ENCODE measurements around the gene IL6ST.
A peak's percentile ranks its signal among the peaks of the same experiment; 100 is the strongest.
"Not testable (repeated sequence)": the region's sequence is repeated elsewhere in the genome, so short reads cannot be mapped to it uniquely, and the experiment has no call there.

The IL6ST gene

GRCh38 chr5:55959208-55959607, 35.6 kb downstream of the IL6ST start:
- DNase-seq: no peak

GRCh38 chr5:55941154-55941553, 53.6 kb downstream of the IL6ST start:
- not testable (repeated sequence) for DNase-seq

GRCh38 chr5:55937598-55937997, 57.2 kb downstream of the IL6ST start:
- not testable (repeated sequence) for DNase-seq

GRCh38 chr5:55936100-55936693, 58.6 kb downstream of the IL6ST start:
- peak; percentile 82 for DNase-seq

DNA sequence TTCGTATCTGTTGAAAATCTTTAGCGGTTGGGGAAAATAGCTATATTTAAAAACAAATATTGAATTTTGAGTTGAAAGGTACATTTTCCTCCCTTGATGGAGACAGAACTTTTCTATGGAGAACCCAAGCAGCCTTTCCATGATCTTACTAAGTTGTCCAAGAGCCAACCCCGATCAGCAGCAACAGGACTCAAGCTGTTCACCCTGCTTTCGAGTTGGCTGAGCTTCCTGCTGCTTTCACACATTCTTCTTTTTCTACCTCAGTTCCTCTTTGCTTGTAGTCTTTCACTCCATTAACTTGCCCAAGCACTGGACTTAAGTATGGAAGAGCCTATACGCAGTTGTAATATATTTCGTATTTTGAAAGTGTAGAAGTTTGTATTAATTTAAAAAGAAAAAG, 59.4 kb downstream of the IL6ST start:
- DNase-seq: no peak

DNA sequence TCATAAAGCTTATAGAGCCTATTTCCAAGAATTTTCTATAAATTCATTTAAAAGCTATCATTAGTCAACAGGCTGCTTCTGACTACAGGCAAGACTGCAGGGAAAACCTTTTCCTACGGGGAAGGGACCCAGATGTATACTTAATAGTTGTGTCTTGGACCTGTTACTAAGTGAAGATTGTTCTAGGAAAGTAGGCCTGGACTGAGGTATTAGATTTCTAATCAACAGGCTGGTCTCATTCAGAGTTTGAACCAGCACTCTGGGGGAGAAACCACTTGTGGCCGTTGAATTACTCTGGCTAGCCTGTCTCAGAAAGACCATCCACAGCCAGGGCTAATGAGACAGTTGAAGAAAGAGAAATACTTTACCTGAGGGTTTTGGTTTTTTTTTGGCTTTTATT, 60.0 kb downstream of the IL6ST start:
- no peak for DNase-seq

- DNase-seq: no peak
These were observed 60.6 kb downstream of the IL6ST start for GRCh38 chr5:55934115-55934613.

DNA sequence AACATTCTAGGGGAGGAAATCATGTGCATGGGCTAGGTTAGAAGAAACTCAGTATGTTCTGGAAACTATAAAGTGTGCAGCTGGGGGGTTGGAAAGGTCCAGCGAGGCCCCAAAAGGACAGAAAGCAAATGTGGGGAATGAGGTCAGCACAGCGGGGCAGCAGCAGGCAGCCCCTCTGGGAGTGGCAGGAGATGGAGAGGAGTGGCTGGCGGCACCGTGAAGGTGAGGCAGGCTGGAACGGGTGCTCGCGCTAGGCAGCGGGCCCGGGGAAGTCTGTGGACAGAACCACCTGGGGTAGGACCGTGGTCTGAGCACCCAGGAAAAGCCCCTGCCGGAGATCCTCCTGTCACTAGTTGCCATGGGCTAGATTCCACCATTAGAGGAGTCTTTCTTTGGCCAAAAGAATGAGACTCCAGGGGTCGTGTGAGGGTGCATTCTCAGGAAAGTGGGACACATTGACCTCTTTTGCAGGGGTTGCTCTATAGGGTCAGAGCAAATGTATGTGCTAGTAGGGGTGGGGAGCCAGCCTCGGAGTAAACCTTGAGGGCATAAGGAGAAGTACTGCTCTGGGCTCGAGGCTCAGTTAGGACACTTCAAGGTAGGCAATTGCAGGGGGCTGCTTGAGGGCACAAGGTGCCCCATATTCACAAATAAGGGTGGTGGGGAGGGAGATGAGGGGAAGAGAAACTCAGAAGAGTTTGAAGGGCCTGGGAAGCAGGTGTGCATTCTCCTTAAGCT, 61.2 kb downstream of the IL6ST start:
- no peak for DNase-seq

- no peak for DNase-seq
These were observed 62.1 kb downstream of the IL6ST start for GRCh38 chr5:55932700-55933099.

- DNase-seq: no peak
These were observed 65.6 kb downstream of the IL6ST start for GRCh38 chr5:55929020-55929799.

DNA sequence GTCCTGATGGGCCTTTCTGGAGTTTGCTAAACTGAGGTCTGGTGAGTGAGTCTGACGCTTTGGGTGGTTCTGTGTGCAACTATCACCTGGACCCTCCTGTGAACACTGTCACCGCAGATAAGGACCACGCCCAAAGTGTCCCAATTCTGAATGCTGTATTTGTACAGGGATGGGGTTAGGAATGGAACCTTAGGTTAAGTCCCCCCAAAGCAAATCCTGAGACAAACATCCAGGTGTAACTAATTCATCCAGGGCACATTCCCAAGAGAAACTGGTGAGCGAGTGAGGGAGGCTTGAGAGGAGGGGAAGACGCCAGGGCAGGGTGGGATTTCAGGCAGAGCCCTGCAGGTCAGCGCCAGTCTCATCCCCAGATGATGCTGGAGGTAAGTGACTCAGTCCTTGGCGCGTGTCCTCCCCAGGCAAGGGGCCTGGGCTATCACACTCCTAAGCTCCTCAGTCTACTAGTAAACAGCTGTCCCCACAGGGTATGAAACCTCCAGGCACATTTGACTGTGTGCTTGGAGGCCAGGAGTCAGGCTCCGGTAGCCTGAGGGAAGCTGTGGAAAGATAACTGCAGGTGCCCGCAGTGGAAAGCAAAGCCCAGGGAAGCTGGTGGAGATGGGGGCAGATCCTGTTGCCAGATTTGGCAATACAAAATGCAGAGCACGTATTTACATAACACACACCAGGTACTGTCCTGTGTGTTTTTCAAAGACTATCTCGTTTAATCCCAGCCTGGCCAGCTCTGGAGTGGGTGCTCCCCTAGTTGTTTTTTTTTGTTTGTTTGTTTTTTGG, 66.7 kb downstream of the IL6ST start:
- no peak for DNase-seq

DNA sequence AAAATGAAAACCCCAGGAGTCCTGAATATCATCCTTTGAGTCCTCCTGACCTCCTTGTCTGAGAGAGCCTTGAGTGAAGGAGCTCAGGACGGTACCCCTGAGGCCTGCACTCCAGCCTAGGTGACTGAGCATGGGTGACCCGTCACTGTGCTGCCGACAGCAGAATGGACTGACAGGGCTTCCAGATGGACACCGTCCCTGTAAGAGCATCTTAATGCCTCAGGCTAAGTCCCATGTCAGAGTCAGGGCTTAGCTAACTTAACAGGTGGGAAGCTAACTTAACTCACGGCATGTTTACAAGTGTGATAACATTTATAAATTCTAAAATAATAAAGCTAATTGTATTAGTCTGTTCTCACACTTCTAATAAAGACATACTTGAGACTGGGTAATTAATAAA, 68.3 kb downstream of the IL6ST start:
- peak; percentile 28 for DNase-seq

GRCh38 chr5:55925712-55926111, 69.1 kb downstream of the IL6ST start:
- DNase-seq: no peak

DNA sequence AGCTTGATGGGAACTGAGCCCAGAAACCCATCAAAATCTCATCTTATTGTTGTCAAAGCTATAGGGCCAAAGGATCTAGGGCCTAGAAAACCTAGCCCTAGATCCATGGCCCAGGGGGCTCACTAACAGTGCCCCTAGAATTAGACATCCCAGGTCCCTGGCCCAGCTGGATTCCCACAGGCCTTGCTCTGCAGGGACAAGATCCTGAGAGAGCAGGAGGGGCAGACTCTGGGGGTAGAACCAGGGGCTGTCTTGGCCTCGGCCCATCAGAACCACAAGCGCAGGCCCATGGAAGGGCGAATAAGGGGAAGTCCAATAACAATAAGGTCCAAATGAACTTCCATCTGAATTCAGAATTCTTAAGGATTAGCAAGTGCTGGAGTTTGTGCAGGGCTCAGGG, 69.6 kb downstream of the IL6ST start:
- DNase-seq: no peak

DNA sequence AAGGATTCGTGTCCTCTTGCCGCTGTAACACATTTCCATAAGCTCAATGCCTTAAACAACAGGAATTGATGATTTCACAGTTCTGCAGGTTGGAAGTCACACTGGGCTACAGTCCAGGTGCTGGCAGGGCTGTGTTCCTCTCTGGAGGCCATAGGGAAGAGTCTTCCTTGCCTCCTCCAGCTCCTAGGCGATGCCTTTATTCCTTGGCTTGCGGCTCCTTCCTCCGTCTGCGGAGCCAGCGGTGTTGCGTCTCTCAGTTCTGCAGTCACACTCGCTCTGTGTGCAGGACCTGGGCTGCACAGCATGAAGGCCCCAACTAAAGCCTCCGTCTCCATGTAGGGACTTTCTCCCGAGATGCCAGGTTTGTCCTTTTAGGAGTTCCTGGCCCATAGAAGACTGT, 70.0 kb downstream of the IL6ST start:
- DNase-seq: no peak

- DNase-seq: no peak
These were observed 70.8 kb downstream of the IL6ST start for GRCh38 chr5:55923865-55924500.

GRCh38 chr5:55923177-55923771, 71.5 kb downstream of the IL6ST start:
- no peak for DNase-seq

GRCh38 chr5:55921617-55922016, 73.1 kb downstream of the IL6ST start:
- DNase-seq: no peak

DNA sequence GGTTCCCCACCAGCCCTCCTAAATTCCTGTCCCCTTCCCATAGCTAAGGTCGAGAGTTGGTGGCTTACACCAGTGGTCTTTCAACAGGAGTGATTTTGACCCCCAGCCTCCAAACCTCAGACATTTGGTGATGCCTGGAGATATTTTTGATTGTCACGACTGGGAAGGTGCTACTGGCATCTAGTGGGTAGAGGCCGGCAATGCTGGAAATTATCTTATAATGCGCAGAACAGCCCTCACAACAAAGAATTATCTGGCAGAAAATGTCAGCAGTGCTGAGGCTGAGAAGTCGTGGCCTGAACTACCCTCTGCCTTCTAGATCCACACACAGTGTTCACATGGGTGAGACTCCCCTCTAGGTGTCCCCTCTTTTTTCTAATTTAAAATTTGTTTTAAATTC, 74.0 kb downstream of the IL6ST start:
- no peak for DNase-seq

DNA sequence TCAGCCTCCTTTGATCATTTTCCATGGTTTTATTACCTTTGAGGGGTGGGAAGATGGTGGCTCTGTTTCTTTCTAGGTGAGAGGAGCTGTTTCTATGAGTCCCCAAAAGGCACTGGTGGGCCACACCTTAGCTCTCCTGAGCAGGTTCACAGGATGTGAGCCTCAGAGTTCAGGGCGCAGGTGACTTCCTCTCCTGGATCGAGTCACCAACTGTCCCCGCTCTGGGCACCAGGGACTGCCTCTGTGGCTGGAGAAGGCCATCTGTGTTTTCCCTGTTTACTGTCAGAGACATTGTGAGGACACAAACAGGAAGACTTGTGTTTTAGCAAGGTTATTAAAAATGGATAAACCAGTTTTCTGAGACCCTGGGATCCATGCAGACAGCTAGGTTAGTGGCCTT, 75.1 kb downstream of the IL6ST start:
- no peak for DNase-seq

DNA sequence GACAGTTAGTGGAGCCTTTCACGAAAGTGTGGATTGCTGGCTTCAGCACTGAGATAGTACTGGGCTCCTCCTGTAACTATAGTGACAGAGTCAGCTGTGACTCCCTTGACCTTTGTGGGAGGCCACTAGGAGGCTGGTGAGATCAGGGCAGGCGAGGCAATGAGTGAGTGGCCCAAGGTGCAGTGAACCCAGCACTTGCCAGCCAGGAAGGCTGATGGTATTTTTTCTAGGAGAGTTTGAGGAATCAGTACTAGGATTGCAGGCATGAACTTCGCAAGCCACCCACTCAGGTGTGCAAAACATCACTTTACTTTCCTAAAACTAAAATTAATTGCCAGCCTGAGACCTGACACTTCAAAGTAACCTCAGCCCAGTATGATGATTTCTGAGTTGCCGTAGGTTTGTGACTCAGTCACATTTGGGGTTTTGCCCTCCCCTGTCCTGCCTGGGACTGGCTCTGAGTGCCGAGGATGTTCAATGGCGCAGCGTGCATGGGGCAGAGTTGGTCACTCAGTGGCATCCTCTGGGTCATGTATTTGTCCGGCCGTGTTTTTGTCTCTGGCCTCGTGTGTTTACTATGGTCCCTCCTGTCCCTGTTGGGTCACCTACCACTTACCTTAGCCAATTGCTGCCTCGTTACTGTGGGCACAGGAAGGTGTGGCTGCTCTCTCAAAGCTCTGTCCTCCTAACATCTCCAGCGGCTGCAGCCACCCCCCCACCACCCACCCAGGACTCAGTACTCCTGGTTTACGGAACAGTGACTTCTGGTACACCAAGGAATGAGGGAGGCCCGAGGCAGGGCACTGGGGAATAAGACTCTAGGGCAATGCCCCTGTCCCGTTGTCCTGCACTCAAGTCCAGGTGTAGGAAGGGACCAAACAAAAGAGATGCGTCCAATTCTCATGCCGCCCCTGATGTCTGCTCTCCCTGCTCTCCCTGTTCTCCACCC, 76.4 kb downstream of the IL6ST start:
- no peak for DNase-seq
